ENCODE results near the gene FAM53A.
A peak's percentile ranks its signal among the peaks of the same experiment; 100 is the strongest.

FAM53A gene

GRCh38 chr4:1683736-1684505, at the start of gene FAM53A:
Gene FAM53A, minus strand, starts transcription at chr4:1684313. Its CDS starts 15,572 bp downstream, at chr4:1668741.
- DNase-seq (ENCODE audit: low read depth in 1 of 2, low spot score in 1 of 2), result peak; percentile 18 to 89

- no peak for DNase-seq (ENCODE audit: low read depth in 1 of 2, low spot score in 1 of 2)
These were observed 48.8 kb upstream of the FAM53A start for GRCh38 chr4:1732911-1733310.

GRCh38 chr4:1731180-1731579, 47.1 kb upstream of the FAM53A start:
- no peak for DNase-seq (ENCODE audit: low read depth in 1 of 2, low spot score in 1 of 2)

GRCh38 chr4:1730532-1731135, 46.5 kb upstream of the FAM53A start:
- no peak for DNase-seq (ENCODE audit: low read depth in 1 of 2, low spot score in 1 of 2)

GRCh38 chr4:1728061-1728980, 44.2 kb upstream of the FAM53A start:
- no peak for DNase-seq (ENCODE audit: low read depth in 1 of 2, low spot score in 1 of 2)

GRCh38 chr4:1727117-1728031, 43.3 kb upstream of the FAM53A start:
- DNase-seq (ENCODE audit: low read depth in 1 of 2, low spot score in 1 of 2), result no peak

- DNase-seq (ENCODE audit: low read depth in 1 of 2, low spot score in 1 of 2), result peak; percentile 81 to 87
These were observed 42.2 kb upstream of the FAM53A start for GRCh38 chr4:1726146-1726934.

- no peak for DNase-seq (ENCODE audit: low read depth in 1 of 2, low spot score in 1 of 2)
These were observed 41.4 kb upstream of the FAM53A start for GRCh38 chr4:1725521-1725920.

GRCh38 chr4:1723131-1723801, 39.2 kb upstream of the FAM53A start:
- DNase-seq (ENCODE audit: low read depth in 1 of 2, low spot score in 1 of 2), result no peak

GRCh38 chr4:1722551-1723118, 38.5 kb upstream of the FAM53A start:
- no peak for DNase-seq (ENCODE audit: low read depth in 1 of 2, low spot score in 1 of 2)

- DNase-seq (ENCODE audit: low read depth in 1 of 2, low spot score in 1 of 2), result no peak
These were observed 37.8 kb upstream of the FAM53A start for GRCh38 chr4:1721666-1722550.

GRCh38 chr4:1721003-1721665, 37.0 kb upstream of the FAM53A start, which contains the start of the genes TACC3 and TMEM129:
Gene TACC3, plus strand, starts transcription at chr4:1721521. Its CDS starts 1,901 bp downstream, at chr4:1723422.
Gene TMEM129, minus strand, starts transcription at chr4:1721323. Its CDS starts 486 bp downstream, at chr4:1720837.
- peak; percentile 89 to 90 for DNase-seq (ENCODE audit: low read depth in 1 of 2, low spot score in 1 of 2)

GRCh38 chr4:1720163-1720983, 36.3 kb upstream of the FAM53A start:
- no peak for DNase-seq (ENCODE audit: low read depth in 1 of 2, low spot score in 1 of 2)

GRCh38 chr4:1718095-1718850, 34.2 kb upstream of the FAM53A start:
- no peak for DNase-seq (ENCODE audit: low read depth in 1 of 2, low spot score in 1 of 2)
